GM12878 (cell line): ENCODE results near the gene NTN1. TPM values are rescaled to one million over a fixed set of nuclear protein-coding genes. Genes with fewer than 3 reads are reported as not detected.

ENCODE experiments used
- ATAC-seq: fragments of 200-7000 bp; cut with Tn5 transposase; 3 replicates; pipeline ENCODE4 v1.9.1; 2020; ENCODE audit warnings: mild to moderate bottlenecking, moderate library complexity
- BruUV-seq: library from RNA; stranded (reverse); fragments of 400-500 nt; replicated peaks from 2 replicates; lab custom pipeline; 2021; lab: Mats Ljungman, UMichigan
- CTCF ChIA-PET: fragments of 300-600 bp; sonication (Branson Sonifier 250); formaldehyde crosslinking; extraction: SDS; loops from one replicate; lab custom pipeline; 2021; ENCODE audit warnings: inconsistent platforms; lab: Yijun Ruan, JAX
- POLR2A ChIA-PET: fragments of 350-600 bp; formaldehyde crosslinking; extraction: SDS; loops from one replicate; lab custom pipeline; 2021; ENCODE audit warnings: inconsistent platforms; lab: Charles Lee
- RAD21 ChIA-PET: fragments of 300-600 bp; sonication (Branson Sonifier 250); formaldehyde crosslinking; loops from one replicate; lab custom pipeline; 2023; ENCODE audit warnings: antibody characterized with exemption; ENCODE audit not compliant: unreplicated experiment; lab: Charles Lee
- SMC1A ChIA-PET: fragments of 300-600 bp; sonication (Branson Sonifier 250); formaldehyde crosslinking; loops from one replicate; lab custom pipeline; 2023; ENCODE audit not compliant: unreplicated experiment, uncharacterized antibody; lab: Charles Lee
- DNase-seq: peaks from one replicate; pipeline ENCODE4 v3.0.0-alpha.2; 2011; ENCODE audit warnings: low read depth, low spot score
- FAIRE-seq: peaks from 3 replicates; lab custom pipeline; 2011; peaks lifted over from hg19 to GRCh38; lab: Jason Lieb, UNC
- H2AFZ ChIP-seq: 2 replicates; pipeline ENCODE4 v1.6.0; 2011; ENCODE audit warnings: low read depth, low read length, control low read depth; ENCODE audit not compliant: control insufficient read depth
- H3K27ac ChIP-seq: 2 replicates; pipeline ENCODE4 v1.5.1; 2011; ENCODE audit warnings: control low read depth; ENCODE audit not compliant: control insufficient read depth, insufficient read depth
- H3K27me3 ChIP-seq, 2 experiments: replicated peaks in 1 of 2; 2 replicates each; pipeline versions ENCODE4 v1.6.0 to v1.6.1; 2011; ENCODE audit warnings: low read length in 1 of 2; ENCODE audit not compliant: control insufficient read depth in 2 of 2, insufficient read depth in 2 of 2
- H3K36me3 ChIP-seq, 2 experiments: 2 replicates each; pipeline ENCODE4 v1.5.1; 2011; ENCODE audit warnings: low read length in 1 of 2; ENCODE audit not compliant: control insufficient read depth in 2 of 2, insufficient read depth in 2 of 2
- H3K4me1 ChIP-seq: 2 replicates; pipeline ENCODE4 v1.6.1; 2011; ENCODE audit warnings: mild to moderate bottlenecking, low read length, moderate library complexity, mixed read lengths; ENCODE audit not compliant: control insufficient read depth, insufficient read depth
- H3K4me2 ChIP-seq: 2 replicates; pipeline ENCODE4 v1.6.0; 2011; ENCODE audit warnings: control low read depth; ENCODE audit not compliant: control insufficient read depth, insufficient read depth
- H3K4me3 ChIP-seq: fragments of 200-600 bp; sonication (generic); 2 replicates; pipeline ENCODE4 v1.5.1; 2016
- H3K79me2 ChIP-seq: 2 replicates; pipeline ENCODE4 v1.6.0; 2011; ENCODE audit warnings: low read length; ENCODE audit not compliant: control insufficient read depth, insufficient read depth
- H3K9ac ChIP-seq: 2 replicates; pipeline ENCODE4 v1.8.0; 2011; ENCODE audit warnings: low read length, control low read depth, mixed read lengths; ENCODE audit not compliant: control insufficient read depth, insufficient read depth
- H3K9me3 ChIP-seq: replicated peaks from 3 replicates; pipeline ENCODE4 v1.5.1; 2011; ENCODE audit warnings: mild to moderate bottlenecking, low read length; ENCODE audit not compliant: control insufficient read depth, insufficient read depth
- H4K20me1 ChIP-seq: 2 replicates; pipeline ENCODE4 v1.6.0; 2011; ENCODE audit not compliant: control insufficient read depth, insufficient read depth
- BACH1 ChIP-seq: fragments of 450-650 bp; IDR thresholded peaks from 2 replicates; pipeline ENCODE4 v1.6.1; 2017; ENCODE audit warnings: mild to moderate bottlenecking, borderline replicate concordance
- BHLHE40 ChIP-seq, 2 experiments: fragments of 450-650 bp in 1 of 2; IDR thresholded peaks; 2 replicates each; pipeline ENCODE4 v1.6.1; 2011 to 2017; ENCODE audit warnings: low read depth in 2 of 2, borderline replicate concordance in 1 of 2, improper control_type of control experiment in 1 of 2, low read length in 1 of 2, mild to moderate bottlenecking in 1 of 2
- BMI1 ChIP-seq: fragments of 450-650 bp; IDR thresholded peaks from 2 replicates; pipeline ENCODE4 v1.6.1; 2016; ENCODE audit warnings: mild to moderate bottlenecking, moderate library complexity, borderline replicate concordance
- CHD1 ChIP-seq: IDR thresholded peaks from 2 replicates; pipeline ENCODE4 v1.6.1; 2012; ENCODE audit warnings: low read depth, low read length, improper control_type of control experiment
- KAT2A ChIP-seq: conservative IDR thresholded peaks from 2 replicates; pipeline ENCODE4 v1.6.1; 2011; ENCODE audit warnings: low read depth, low read length; ENCODE audit not compliant: control insufficient read depth
- MEF2A ChIP-seq: IDR thresholded peaks from 2 replicates; pipeline ENCODE4 v1.6.1; 2011; ENCODE audit warnings: low read depth, mild to moderate bottlenecking, low read length, moderate library complexity; ENCODE audit not compliant: insufficient read depth
- NFXL1 ChIP-seq: fragments of 450-650 bp; IDR thresholded peaks from 2 replicates; pipeline ENCODE4 v1.6.1; 2017; ENCODE audit warnings: antibody characterized with exemption, mild to moderate bottlenecking, borderline replicate concordance
- NFYA ChIP-seq: IDR thresholded peaks from 2 replicates; pipeline ENCODE4 v1.6.1; 2011; ENCODE audit warnings: low read depth, mild to moderate bottlenecking, low read length, improper control_type of control experiment, borderline replicate concordance
- PAX8 ChIP-seq: fragments of 450-650 bp; IDR thresholded peaks from 2 replicates; pipeline ENCODE4 v1.6.1; 2017; ENCODE audit warnings: mild to moderate bottlenecking, moderate library complexity
- POLR2AphosphoS2 ChIP-seq: IDR thresholded peaks from 2 replicates; pipeline ENCODE4 v1.6.1; 2011; ENCODE audit warnings: low read depth, mild to moderate bottlenecking, low read length, improper control_type of control experiment, moderate library complexity
- SMAD5 ChIP-seq: IDR thresholded peaks from 2 replicates; pipeline ENCODE4 v1.6.1; 2016; ENCODE audit warnings: antibody characterized with exemption, low read depth
- ZBED1 ChIP-seq: IDR thresholded peaks from 2 replicates; pipeline ENCODE4 v1.6.1; 2016; ENCODE audit warnings: borderline replicate concordance
- ZNF207 ChIP-seq: fragments of 450-650 bp; IDR thresholded peaks from 2 replicates; pipeline ENCODE4 v1.6.1; 2014; ENCODE audit warnings: antibody characterized with exemption, mild to moderate bottlenecking, borderline replicate concordance
- ZNF24 ChIP-seq: fragments of 450-650 bp; IDR thresholded peaks from 2 replicates; pipeline ENCODE4 v1.6.1; 2017; ENCODE audit warnings: antibody characterized with exemption, mild to moderate bottlenecking
- ZSCAN29 ChIP-seq: fragments of 450-650 bp; IDR thresholded peaks from 2 replicates; pipeline ENCODE4 v1.6.1; 2017; ENCODE audit warnings: mild to moderate bottlenecking, moderate library complexity
- WGBS: methylation state at CpG from one replicate; pipeline ENCODE4 v1.1.6; 2016; ENCODE audit warnings: low lambda C conversion rate; ENCODE audit not compliant: insufficient replicate concordance, insufficient coverage; ENCODE audit errors: missing lambda C conversion rate; 5-methylcytosine and 5-hydroxymethylcytosine counted together
- in situ Hi-C: fragments of 300-500 bp; cut with MboI; formaldehyde crosslinking; loops from 9 replicates; pipeline ENCODE4 v1.14.3; 2018; ENCODE audit warnings: mixed read lengths
- intact Hi-C: fragments of 100-400 bp; cut with micrococcal nuclease; formaldehyde crosslinking; loops from one replicate; pipeline ENCODE4 v1.14.2; 2022; ENCODE audit not compliant: unreplicated experiment
- polyA plus RNA-seq, 11 experiments: library from polyadenylated mRNA; depleted of rRNA in 4 of 11; unstranded in 6 of 11; stranded (reverse) in 5 of 11; fragments of >200 nt; fragmentation: Nextera tagmentation in 4 of 11; fragmentation: Illumina TruSeq in 1 of 11; extraction: Ambion mirVana in 4 of 11; extraction: Trizol in 1 of 11; gene quantifications; 1 replicate in 1 of 11; 2 replicates in 10 of 11; pipeline versions ENCODE4 v1.2.1 to v1.2.3, GENCODE V29; 2011 to 2016; ENCODE audit warnings: inconsistent platforms in 2 of 11, missing spikeins in 2 of 11, low read depth in 1 of 11
- total RNA-seq, 4 experiments: library from RNA; depleted of rRNA in 3 of 4; stranded (reverse); fragments of >200 nt in 3 of 4; fragmentation: Illumina TruSeq in 1 of 4; extraction: Trizol in 1 of 4; gene quantifications; 2 replicates each; pipeline versions ENCODE4 v1.2.1 to v1.2.3, GENCODE V29; 2013 to 2021
- TF ChIP-seq, protein P1 (sequence below): fragments of 450-650 bp; IDR thresholded peaks from 2 replicates; pipeline ENCODE4 v1.6.1; 2017; ENCODE audit warnings: mild to moderate bottlenecking, moderate library complexity
- TF ChIP-seq, protein P2 (sequence below): IDR thresholded peaks from 2 replicates; pipeline ENCODE4 v1.6.1; 2012; ENCODE audit warnings: low read length, inconsistent platforms

The NTN1 gene
- total and polyA plus RNA-seq, 10 of the 15 experiments (the other 5 are each of a cell fraction or from before 2014, with no cell fraction given), result 0.02 to 0.89 (median 0.35) TPM

- in situ Hi-C loops (no loop called here), intact Hi-C loops (no loop called here)
- ATAC-seq, result no peak
- ChIA-PET SMC1A (interaction anchor here (0.9 kb wide), 1 partner anchor 8 kb away, joined by 3 read pairs; no protein-coding TSS in a partner anchor), POLR2A (no interaction called here), RAD21 (no interaction called here), CTCF (interaction anchor here (0.6 kb wide), 1 partner anchor 12 kb away, joined by 3 read pairs; no protein-coding TSS in a partner anchor)
- H4K20me1 ChIP-seq, result no peaks in the 10 kb centered on the region
- no peaks in the 10 kb centered on the region for H3K9me3 ChIP-seq
- no peak overlapping the region for H3K27ac ChIP-seq
- peaks cover 4% of the 10 kb centered on the region; the same call in 1 of the 2 replicates for H3K4me1 ChIP-seq
- no peaks in the 10 kb centered on the region for H3K79me2 ChIP-seq
- whole genome bisulfite sequencing, result 28% methylated on average over 7 of the region's 7 CpGs
- TF ChIP-seq KAT2A (no peak), BACH1 (no peak), NFXL1 (no peak), MEF2A (no peak), SMAD5 (no peak), ZNF24 (no peak), CHD1 (no peak), BMI1 (no peak), ZSCAN29 (no peak), NFYA (no peak), ZNF207 (no peak), PAX8 (no peak), BHLHE40 (IDR thresholded peaks at IDR 0.05; ENCODE audit: borderline replicate concordance in 1 of 2, low read depth in 2 of 2, low read length in 1 of 2) (no peak), POLR2AphosphoS2 (no peak), ZBED1 (no peak)
- TF ChIP-seq, protein P1, sequence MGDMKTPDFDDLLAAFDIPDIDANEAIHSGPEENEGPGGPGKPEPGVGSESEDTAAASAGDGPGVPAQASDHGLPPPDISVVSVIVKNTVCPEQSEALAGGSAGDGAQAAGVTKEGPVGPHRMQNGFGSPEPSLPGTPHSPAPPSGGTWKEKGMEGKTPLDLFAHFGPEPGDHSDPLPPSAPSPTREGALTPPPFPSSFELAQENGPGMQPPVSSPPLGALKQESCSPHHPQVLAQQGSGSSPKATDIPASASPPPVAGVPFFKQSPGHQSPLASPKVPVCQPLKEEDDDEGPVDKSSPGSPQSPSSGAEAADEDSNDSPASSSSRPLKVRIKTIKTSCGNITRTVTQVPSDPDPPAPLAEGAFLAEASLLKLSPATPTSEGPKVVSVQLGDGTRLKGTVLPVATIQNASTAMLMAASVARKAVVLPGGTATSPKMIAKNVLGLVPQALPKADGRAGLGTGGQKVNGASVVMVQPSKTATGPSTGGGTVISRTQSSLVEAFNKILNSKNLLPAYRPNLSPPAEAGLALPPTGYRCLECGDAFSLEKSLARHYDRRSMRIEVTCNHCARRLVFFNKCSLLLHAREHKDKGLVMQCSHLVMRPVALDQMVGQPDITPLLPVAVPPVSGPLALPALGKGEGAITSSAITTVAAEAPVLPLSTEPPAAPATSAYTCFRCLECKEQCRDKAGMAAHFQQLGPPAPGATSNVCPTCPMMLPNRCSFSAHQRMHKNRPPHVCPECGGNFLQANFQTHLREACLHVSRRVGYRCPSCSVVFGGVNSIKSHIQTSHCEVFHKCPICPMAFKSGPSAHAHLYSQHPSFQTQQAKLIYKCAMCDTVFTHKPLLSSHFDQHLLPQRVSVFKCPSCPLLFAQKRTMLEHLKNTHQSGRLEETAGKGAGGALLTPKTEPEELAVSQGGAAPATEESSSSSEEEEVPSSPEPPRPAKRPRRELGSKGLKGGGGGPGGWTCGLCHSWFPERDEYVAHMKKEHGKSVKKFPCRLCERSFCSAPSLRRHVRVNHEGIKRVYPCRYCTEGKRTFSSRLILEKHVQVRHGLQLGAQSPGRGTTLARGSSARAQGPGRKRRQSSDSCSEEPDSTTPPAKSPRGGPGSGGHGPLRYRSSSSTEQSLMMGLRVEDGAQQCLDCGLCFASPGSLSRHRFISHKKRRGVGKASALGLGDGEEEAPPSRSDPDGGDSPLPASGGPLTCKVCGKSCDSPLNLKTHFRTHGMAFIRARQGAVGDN, result no peak
- TF ChIP-seq, protein P2, sequence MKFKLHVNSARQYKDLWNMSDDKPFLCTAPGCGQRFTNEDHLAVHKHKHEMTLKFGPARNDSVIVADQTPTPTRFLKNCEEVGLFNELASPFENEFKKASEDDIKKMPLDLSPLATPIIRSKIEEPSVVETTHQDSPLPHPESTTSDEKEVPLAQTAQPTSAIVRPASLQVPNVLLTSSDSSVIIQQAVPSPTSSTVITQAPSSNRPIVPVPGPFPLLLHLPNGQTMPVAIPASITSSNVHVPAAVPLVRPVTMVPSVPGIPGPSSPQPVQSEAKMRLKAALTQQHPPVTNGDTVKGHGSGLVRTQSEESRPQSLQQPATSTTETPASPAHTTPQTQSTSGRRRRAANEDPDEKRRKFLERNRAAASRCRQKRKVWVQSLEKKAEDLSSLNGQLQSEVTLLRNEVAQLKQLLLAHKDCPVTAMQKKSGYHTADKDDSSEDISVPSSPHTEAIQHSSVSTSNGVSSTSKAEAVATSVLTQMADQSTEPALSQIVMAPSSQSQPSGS, result no peak
- FAIRE-seq, result no peak
- H3K27me3 ChIP-seq, result no peaks in the 10 kb centered on the region; a peak in 1 of 4 replicates
- H3K36me3 ChIP-seq, result no peaks in the 10 kb centered on the region
- no peak overlapping the region for H3K9ac ChIP-seq
- DNase-seq, result no peak
- no peak overlapping the region for H3K4me2 ChIP-seq
- no peak overlapping the region for H2AFZ ChIP-seq
- BruUV-seq, result no TSS peak
- no peak overlapping the region for H3K4me3 ChIP-seq
Measured at GRCh38 chr17:9209781-9210370, 188.6 kb downstream of the NTN1 start.
